ENCODE data around the gene RXRB. TPM values are rescaled to one million over a fixed set of nuclear protein-coding genes. Genes with fewer than 3 reads are reported as not detected.
A peak's percentile ranks its signal among the peaks of the same experiment; 100 is the strongest.

RXRB gene
- total and polyA plus RNA-seq, 2 of the 13 experiments (the other 11 are each of a cell fraction or from before 2014, with no cell fraction given), result 26.7 to 55.7 TPM

DNA sequence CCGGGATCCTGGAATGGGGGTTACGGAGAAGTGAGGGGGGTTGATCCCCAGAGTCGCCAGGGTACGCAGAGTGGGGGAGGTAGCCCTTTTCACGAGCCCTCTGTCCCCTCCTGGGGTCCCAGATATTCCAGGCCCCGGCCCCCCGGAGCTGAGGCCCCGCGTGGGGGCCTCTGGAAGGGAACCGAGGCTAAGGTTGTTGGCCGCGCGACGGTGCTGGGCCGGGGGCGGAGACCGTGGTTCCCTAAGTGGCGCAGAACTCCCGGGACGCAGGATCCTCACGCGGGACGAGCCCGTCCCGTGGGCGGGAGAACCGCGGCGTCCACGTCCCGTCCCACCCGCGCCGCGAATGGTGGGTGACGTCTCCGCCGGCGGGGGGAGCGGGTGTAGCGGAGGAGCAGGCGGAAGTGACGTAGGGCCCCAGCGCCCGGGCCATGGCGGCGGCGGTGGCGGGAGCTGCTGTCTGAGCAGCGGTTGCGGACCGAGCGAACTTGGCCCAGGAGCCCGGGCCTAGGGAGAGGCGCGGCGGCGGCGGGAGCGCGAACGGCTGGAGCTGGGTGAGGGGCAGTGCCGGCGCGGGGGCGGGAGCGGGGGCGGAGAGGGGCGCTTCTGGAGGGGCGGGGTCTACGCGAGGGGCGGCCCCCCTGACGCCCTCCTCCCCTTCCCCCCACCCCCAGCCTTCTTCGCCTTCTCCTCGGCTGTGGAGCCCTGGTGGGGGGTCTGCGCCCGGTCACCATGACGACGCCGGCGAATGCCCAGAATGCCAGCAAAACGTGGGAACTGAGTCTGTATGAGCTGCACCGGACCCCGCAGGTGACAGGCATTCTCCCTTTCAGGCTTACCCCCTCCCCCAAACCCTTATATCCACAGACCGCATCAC, 7.9 kb upstream of the RXRB start, which contains the start of gene RING1 (continued):
- TF ChIP-seq, protein P1, sequence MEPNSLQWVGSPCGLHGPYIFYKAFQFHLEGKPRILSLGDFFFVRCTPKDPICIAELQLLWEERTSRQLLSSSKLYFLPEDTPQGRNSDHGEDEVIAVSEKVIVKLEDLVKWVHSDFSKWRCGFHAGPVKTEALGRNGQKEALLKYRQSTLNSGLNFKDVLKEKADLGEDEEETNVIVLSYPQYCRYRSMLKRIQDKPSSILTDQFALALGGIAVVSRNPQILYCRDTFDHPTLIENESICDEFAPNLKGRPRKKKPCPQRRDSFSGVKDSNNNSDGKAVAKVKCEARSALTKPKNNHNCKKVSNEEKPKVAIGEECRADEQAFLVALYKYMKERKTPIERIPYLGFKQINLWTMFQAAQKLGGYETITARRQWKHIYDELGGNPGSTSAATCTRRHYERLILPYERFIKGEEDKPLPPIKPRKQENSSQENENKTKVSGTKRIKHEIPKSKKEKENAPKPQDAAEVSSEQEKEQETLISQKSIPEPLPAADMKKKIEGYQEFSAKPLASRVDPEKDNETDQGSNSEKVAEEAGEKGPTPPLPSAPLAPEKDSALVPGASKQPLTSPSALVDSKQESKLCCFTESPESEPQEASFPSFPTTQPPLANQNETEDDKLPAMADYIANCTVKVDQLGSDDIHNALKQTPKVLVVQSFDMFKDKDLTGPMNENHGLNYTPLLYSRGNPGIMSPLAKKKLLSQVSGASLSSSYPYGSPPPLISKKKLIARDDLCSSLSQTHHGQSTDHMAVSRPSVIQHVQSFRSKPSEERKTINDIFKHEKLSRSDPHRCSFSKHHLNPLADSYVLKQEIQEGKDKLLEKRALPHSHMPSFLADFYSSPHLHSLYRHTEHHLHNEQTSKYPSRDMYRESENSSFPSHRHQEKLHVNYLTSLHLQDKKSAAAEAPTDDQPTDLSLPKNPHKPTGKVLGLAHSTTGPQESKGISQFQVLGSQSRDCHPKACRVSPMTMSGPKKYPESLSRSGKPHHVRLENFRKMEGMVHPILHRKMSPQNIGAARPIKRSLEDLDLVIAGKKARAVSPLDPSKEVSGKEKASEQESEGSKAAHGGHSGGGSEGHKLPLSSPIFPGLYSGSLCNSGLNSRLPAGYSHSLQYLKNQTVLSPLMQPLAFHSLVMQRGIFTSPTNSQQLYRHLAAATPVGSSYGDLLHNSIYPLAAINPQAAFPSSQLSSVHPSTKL (CRISPR knock-in tag; IDR thresholded peaks at IDR 0.05), result peak; percentile 66; the same call in 1 of the 2 replicates
- TF ChIP-seq RFX3 (CRISPR knock-in tag; IDR thresholded peaks at IDR 0.05) (peak; percentile 43; the same call in 1 of the 2 replicates), CEBPG (CRISPR knock-in tag; IDR thresholded peaks at IDR 0.05) (0 out of 2 replicates have a peak, but pooled peaks have one; percentile 30), BRD4 (CRISPR knock-in tag; IDR thresholded peaks at IDR 0.05) (peak; percentile 69), MATR3 (CRISPR knock-in tag; IDR thresholded peaks at IDR 0.05) (no peak), KMT2B (CRISPR knock-in tag; IDR thresholded peaks at IDR 0.05) (peak; percentile 91), ZNF20 (CRISPR knock-in tag; IDR thresholded peaks at IDR 0.05) (peak; percentile 94), ZNF674 (CRISPR knock-in tag; IDR thresholded peaks at IDR 0.05; ENCODE audit: low read depth) (no peak), ZC3H4 (CRISPR knock-in tag; IDR thresholded peaks at IDR 0.05; ENCODE audit: borderline replicate concordance) (no peak), POLR2G (IDR thresholded peaks at IDR 0.05; ENCODE audit: low read depth, low read length) (peak; percentile 95), LCORL (IDR thresholded peaks at IDR 0.05) (no peak), LCORL (CRISPR knock-in tag; IDR thresholded peaks at IDR 0.05) (peak; percentile 52), ZNF564 (CRISPR knock-in tag; IDR thresholded peaks at IDR 0.05) (0 out of 2 replicates have a peak, but pooled peaks have one; percentile 66), ZNF850 (CRISPR knock-in tag; conservative IDR thresholded peaks at IDR 0.05) (0 out of 2 replicates have a peak, but pooled peaks have one; percentile 29), SRSF9 (IDR thresholded peaks at IDR 0.05; ENCODE audit: borderline replicate concordance, insufficient read depth, low read depth, low read length, poor library complexity, severe bottlenecking) (no peak), KDM6A (CRISPR knock-in tag; IDR thresholded peaks at IDR 0.05; ENCODE audit: low read depth) (0 out of 2 replicates have a peak, but pooled peaks have one; percentile 16), KDM3A (CRISPR knock-in tag; IDR thresholded peaks at IDR 0.05; ENCODE audit: low read depth) (peak; percentile 86; the same call in 1 of the 2 replicates), ZNF703 (CRISPR knock-in tag; IDR thresholded peaks at IDR 0.05; ENCODE audit: borderline replicate concordance) (no peak), ZNF501 (CRISPR knock-in tag; IDR thresholded peaks at IDR 0.05) (peak; percentile 89)
- TF ChIP-seq, protein P2, sequence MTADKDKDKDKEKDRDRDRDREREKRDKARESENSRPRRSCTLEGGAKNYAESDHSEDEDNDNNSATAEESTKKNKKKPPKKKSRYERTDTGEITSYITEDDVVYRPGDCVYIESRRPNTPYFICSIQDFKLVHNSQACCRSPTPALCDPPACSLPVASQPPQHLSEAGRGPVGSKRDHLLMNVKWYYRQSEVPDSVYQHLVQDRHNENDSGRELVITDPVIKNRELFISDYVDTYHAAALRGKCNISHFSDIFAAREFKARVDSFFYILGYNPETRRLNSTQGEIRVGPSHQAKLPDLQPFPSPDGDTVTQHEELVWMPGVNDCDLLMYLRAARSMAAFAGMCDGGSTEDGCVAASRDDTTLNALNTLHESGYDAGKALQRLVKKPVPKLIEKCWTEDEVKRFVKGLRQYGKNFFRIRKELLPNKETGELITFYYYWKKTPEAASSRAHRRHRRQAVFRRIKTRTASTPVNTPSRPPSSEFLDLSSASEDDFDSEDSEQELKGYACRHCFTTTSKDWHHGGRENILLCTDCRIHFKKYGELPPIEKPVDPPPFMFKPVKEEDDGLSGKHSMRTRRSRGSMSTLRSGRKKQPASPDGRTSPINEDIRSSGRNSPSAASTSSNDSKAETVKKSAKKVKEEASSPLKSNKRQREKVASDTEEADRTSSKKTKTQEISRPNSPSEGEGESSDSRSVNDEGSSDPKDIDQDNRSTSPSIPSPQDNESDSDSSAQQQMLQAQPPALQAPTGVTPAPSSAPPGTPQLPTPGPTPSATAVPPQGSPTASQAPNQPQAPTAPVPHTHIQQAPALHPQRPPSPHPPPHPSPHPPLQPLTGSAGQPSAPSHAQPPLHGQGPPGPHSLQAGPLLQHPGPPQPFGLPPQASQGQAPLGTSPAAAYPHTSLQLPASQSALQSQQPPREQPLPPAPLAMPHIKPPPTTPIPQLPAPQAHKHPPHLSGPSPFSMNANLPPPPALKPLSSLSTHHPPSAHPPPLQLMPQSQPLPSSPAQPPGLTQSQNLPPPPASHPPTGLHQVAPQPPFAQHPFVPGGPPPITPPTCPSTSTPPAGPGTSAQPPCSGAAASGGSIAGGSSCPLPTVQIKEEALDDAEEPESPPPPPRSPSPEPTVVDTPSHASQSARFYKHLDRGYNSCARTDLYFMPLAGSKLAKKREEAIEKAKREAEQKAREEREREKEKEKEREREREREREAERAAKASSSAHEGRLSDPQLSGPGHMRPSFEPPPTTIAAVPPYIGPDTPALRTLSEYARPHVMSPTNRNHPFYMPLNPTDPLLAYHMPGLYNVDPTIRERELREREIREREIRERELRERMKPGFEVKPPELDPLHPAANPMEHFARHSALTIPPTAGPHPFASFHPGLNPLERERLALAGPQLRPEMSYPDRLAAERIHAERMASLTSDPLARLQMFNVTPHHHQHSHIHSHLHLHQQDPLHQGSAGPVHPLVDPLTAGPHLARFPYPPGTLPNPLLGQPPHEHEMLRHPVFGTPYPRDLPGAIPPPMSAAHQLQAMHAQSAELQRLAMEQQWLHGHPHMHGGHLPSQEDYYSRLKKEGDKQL (CRISPR knock-in tag; IDR thresholded peaks at IDR 0.05; ENCODE audit: low read depth), result no peak
